Measurements from ENCODE around the gene MAST2. TPM values are rescaled to one million over a fixed set of nuclear protein-coding genes. Genes with fewer than 3 reads are reported as not detected.
A peak's percentile ranks its signal among the peaks of the same experiment; 100 is the strongest.

MAST2 gene
- total RNA-seq, 1 experiment from 2014 or later: 37.2 TPM

DNA sequence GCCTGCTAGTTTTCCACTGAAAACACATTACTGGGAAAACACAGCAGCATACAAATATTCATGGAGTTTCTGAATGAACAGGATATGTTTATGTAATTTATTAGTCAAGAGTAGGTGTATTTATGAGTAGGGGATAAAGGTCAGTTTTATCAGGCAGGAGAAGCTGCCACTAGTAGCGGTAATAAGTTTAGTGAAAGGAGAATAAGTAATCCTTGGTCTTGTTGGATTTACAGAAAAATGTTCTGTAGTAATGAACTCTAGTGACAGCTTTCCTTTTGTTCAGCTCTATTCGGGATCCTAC is 1.2 kb downstream of the MAST2 start:
- TF ChIP-seq, protein P1, sequence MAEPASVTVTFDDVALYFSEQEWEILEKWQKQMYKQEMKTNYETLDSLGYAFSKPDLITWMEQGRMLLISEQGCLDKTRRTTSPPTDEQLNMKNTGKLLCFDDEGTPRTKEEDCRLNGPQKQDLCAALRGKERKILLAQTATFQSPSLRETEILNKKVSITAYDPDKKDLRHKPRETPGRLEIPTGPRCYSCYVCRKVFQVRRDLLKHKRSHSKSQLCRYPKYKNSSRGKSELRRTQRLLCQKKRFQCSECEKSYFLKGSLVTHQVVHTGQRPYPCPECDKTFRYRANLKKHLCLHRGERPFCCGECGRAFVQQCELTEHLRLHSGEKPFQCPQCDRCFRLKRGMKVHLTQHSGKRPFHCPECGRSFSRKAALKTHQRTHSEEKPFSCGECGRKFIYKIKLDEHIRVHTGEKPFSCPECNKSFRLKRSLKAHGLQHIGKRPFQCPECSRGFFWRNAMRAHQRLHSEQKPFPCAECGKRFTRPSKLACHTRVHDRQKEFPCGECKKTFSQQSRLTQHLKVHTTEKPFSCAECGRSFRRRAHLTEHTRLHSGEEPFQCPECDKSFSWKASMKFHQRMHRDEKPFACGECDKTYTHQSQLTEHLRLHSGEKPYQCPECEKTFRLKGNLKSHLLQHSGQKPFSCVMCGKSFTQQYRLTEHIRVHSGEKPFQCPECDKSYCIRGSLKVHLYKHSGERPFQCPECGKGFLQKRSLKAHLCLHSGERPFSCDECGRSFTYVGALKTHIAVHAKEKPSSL (CRISPR knock-in tag; conservative IDR thresholded peaks at IDR 0.05): no peak
- DNase-seq (ENCODE audit: low spot score) (no peak), ATAC-seq (no peak)
- POLR2A ChIA-PET: interaction anchor here (0.7 to 2.1 kb wide), 3 partner anchors 117 to 399 kb away, joined by 3 to 14 read pairs (median 4); partner anchors contain the start of genes GPBP1L1 and LURAP1
- H3K4me1 Mint-ChIP-seq: peaks cover 31% of the 10 kb centered on the region
- no peaks in the 10 kb centered on the region for H3K27me3 Mint-ChIP-seq (ENCODE audit: low read depth)
- no peak overlapping the region for H3K27ac Mint-ChIP-seq
- CTCF ChIA-PET: no interaction called here
- H3K4me3 Mint-ChIP-seq: peak overlapping the region; percentile 94
- H3K36me3 Mint-ChIP-seq: peaks cover 18% of the 10 kb centered on the region
- H3K9me3 Mint-ChIP-seq: no peaks in the 10 kb centered on the region

DNA sequence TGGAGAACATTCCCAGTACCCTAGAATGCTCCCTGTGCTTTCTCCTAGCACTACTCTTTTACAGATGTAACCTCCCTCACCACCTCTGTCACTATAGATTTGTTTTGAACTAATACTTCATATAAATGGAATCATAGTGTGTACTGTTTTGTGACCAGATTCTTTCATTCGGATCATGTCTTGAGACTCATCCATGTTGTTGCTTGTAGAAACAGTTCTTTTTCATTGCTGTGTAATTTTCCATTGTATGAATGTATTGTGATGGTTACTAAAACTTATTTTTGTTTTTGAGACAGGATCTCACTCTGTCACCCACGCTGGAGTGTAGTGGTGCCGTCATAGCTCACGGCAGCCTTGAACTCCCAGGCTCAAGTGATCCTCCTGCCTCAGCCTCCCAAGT is 2.7 kb downstream of the MAST2 start:
- no peak for DNase-seq (ENCODE audit: low spot score)
- peaks cover 18% of the 10 kb centered on the region for H3K36me3 Mint-ChIP-seq
- no peak for ATAC-seq
- H3K27ac Mint-ChIP-seq: no peak overlapping the region; the same call in 1 of the 2 replicates
- H3K4me3 Mint-ChIP-seq: no peak overlapping the region
- CTCF ChIA-PET: no interaction called here
- POLR2A ChIA-PET: no interaction called here
- no peak for TF ChIP-seq KAT7 (CRISPR knock-in tag; IDR thresholded peaks at IDR 0.05; ENCODE audit: borderline replicate concordance)
- TF ChIP-seq, protein P2, sequence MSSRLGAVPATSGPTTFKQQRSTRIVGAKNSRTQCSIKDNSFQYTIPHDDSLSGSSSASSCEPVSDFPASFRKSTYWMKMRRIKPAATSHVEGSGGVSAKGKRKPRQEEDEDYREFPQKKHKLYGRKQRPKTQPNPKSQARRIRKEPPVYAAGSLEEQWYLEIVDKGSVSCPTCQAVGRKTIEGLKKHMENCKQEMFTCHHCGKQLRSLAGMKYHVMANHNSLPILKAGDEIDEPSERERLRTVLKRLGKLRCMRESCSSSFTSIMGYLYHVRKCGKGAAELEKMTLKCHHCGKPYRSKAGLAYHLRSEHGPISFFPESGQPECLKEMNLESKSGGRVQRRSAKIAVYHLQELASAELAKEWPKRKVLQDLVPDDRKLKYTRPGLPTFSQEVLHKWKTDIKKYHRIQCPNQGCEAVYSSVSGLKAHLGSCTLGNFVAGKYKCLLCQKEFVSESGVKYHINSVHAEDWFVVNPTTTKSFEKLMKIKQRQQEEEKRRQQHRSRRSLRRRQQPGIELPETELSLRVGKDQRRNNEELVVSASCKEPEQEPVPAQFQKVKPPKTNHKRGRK (CRISPR knock-in tag; IDR thresholded peaks at IDR 0.05; ENCODE audit: borderline replicate concordance): no peak
- no peaks in the 10 kb centered on the region for H3K27me3 Mint-ChIP-seq (ENCODE audit: low read depth)
- H3K4me1 Mint-ChIP-seq: peaks cover 31% of the 10 kb centered on the region
- H3K9me3 Mint-ChIP-seq: no peaks in the 10 kb centered on the region

DNA sequence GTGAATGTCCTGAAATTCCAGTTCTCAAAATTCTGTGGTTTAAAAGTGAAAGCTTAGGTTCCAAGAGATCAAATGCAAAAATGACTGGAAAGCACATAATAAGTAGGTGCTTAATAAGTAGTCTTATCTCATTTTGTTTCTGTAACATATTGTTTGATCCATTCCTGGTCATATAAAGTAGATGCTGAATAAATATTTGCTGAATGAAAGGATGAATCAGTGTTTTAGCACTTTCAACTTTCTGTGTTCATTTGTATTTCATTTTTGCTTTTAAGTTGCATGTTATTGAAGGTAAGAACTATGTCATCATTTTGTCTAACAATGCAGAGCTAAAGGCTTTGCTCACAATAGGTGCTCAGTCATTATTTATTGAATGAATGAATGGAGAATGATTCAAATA is 6.3 kb downstream of the MAST2 start:
- POLR2A ChIA-PET: no interaction called here
- Mint-ChIP-seq H3K4me3 (no peak overlapping the region), H3K27me3 (ENCODE audit: low read depth) (no peaks in the 10 kb centered on the region), H3K27ac (peak overlapping the region; percentile 15; the same call in 1 of the 2 replicates), H3K9me3 (no peaks in the 10 kb centered on the region), H3K36me3 (peaks cover 24% of the 10 kb centered on the region), H3K4me1 (peaks cover 11% of the 10 kb centered on the region)
- CTCF ChIA-PET: no interaction called here
- TF ChIP-seq JAZF1 (CRISPR knock-in tag; IDR thresholded peaks at IDR 0.05) (no peak), NR1H2 (CRISPR knock-in tag; IDR thresholded peaks at IDR 0.05) (no peak), ELF4 (CRISPR knock-in tag; IDR thresholded peaks at IDR 0.05; ENCODE audit: low read depth) (no peak), ZNF138 (CRISPR knock-in tag; conservative IDR thresholded peaks at IDR 0.05) (no peak), ZNF263 (CRISPR knock-in tag; IDR thresholded peaks at IDR 0.05; ENCODE audit: low read depth) (no peak), KAT7 (CRISPR knock-in tag; IDR thresholded peaks at IDR 0.05; ENCODE audit: borderline replicate concordance) (no peak), SMAD4 (CRISPR knock-in tag; IDR thresholded peaks at IDR 0.05) (no peak)
- TF ChIP-seq, protein P3, sequence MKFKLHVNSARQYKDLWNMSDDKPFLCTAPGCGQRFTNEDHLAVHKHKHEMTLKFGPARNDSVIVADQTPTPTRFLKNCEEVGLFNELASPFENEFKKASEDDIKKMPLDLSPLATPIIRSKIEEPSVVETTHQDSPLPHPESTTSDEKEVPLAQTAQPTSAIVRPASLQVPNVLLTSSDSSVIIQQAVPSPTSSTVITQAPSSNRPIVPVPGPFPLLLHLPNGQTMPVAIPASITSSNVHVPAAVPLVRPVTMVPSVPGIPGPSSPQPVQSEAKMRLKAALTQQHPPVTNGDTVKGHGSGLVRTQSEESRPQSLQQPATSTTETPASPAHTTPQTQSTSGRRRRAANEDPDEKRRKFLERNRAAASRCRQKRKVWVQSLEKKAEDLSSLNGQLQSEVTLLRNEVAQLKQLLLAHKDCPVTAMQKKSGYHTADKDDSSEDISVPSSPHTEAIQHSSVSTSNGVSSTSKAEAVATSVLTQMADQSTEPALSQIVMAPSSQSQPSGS (CRISPR knock-in tag; IDR thresholded peaks at IDR 0.05; ENCODE audit: borderline replicate concordance, low read depth): no peak
- TF ChIP-seq, protein P4, sequence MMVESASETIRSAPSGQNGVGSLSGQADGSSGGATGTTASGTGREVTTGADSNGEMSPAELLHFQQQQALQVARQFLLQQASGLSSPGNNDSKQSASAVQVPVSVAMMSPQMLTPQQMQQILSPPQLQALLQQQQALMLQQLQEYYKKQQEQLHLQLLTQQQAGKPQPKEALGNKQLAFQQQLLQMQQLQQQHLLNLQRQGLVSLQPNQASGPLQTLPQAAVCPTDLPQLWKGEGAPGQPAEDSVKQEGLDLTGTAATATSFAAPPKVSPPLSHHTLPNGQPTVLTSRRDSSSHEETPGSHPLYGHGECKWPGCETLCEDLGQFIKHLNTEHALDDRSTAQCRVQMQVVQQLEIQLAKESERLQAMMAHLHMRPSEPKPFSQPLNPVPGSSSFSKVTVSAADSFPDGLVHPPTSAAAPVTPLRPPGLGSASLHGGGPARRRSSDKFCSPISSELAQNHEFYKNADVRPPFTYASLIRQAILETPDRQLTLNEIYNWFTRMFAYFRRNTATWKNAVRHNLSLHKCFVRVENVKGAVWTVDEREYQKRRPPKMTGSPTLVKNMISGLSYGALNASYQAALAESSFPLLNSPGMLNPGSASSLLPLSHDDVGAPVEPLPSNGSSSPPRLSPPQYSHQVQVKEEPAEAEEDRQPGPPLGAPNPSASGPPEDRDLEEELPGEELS (CRISPR knock-in tag; IDR thresholded peaks at IDR 0.05): no peak
- TF ChIP-seq, protein P5, sequence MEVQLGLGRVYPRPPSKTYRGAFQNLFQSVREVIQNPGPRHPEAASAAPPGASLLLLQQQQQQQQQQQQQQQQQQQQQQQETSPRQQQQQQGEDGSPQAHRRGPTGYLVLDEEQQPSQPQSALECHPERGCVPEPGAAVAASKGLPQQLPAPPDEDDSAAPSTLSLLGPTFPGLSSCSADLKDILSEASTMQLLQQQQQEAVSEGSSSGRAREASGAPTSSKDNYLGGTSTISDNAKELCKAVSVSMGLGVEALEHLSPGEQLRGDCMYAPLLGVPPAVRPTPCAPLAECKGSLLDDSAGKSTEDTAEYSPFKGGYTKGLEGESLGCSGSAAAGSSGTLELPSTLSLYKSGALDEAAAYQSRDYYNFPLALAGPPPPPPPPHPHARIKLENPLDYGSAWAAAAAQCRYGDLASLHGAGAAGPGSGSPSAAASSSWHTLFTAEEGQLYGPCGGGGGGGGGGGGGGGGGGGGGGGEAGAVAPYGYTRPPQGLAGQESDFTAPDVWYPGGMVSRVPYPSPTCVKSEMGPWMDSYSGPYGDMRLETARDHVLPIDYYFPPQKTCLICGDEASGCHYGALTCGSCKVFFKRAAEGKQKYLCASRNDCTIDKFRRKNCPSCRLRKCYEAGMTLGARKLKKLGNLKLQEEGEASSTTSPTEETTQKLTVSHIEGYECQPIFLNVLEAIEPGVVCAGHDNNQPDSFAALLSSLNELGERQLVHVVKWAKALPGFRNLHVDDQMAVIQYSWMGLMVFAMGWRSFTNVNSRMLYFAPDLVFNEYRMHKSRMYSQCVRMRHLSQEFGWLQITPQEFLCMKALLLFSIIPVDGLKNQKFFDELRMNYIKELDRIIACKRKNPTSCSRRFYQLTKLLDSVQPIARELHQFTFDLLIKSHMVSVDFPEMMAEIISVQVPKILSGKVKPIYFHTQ (CRISPR knock-in tag; IDR thresholded peaks at IDR 0.05): no peak
- TF ChIP-seq, protein P6, sequence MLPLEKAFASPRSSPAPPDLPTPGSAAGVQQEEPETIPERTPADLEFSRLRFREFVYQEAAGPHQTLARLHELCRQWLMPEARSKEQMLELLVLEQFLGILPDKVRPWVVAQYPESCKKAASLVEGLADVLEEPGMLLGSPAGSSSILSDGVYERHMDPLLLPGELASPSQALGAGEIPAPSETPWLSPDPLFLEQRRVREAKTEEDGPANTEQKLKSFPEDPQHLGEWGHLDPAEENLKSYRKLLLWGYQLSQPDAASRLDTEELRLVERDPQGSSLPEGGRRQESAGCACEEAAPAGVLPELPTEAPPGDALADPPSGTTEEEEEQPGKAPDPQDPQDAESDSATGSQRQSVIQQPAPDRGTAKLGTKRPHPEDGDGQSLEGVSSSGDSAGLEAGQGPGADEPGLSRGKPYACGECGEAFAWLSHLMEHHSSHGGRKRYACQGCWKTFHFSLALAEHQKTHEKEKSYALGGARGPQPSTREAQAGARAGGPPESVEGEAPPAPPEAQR (CRISPR knock-in tag; IDR thresholded peaks at IDR 0.05): no peak
- TF ChIP-seq, protein P7, sequence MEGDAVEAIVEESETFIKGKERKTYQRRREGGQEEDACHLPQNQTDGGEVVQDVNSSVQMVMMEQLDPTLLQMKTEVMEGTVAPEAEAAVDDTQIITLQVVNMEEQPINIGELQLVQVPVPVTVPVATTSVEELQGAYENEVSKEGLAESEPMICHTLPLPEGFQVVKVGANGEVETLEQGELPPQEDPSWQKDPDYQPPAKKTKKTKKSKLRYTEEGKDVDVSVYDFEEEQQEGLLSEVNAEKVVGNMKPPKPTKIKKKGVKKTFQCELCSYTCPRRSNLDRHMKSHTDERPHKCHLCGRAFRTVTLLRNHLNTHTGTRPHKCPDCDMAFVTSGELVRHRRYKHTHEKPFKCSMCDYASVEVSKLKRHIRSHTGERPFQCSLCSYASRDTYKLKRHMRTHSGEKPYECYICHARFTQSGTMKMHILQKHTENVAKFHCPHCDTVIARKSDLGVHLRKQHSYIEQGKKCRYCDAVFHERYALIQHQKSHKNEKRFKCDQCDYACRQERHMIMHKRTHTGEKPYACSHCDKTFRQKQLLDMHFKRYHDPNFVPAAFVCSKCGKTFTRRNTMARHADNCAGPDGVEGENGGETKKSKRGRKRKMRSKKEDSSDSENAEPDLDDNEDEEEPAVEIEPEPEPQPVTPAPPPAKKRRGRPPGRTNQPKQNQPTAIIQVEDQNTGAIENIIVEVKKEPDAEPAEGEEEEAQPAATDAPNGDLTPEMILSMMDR (IDR thresholded peaks at IDR 0.05): no peak
- TF ChIP-seq, protein P2 (CRISPR knock-in tag; IDR thresholded peaks at IDR 0.05; ENCODE audit: borderline replicate concordance): no peak
- DNase-seq (ENCODE audit: low spot score) (no peak), ATAC-seq (no peak)
